BLaER1 treated with 17β-estradiol and CSF1 and Interleukin-3, amounts not matched to agents 10 nM and 100 nM (cell line): Measurements from ENCODE around the gene PRSS22.

Experiments
- H3K27ac ChIP-seq, 11 experiments: shearing (Covaris generic); formaldehyde crosslinking; 2 replicates each; pipeline ENCODE4 v1.8.1; 2022
- H3K27me3 ChIP-seq, 11 experiments: shearing (Covaris generic); formaldehyde crosslinking; 2 replicates each; pipeline ENCODE4 v1.8.1; 2022
- H3K36me3 ChIP-seq, 11 experiments: shearing (Covaris generic); formaldehyde crosslinking; 2 replicates each; pipeline ENCODE4 v1.8.1; 2022
- H3K4me1 ChIP-seq, 10 experiments: shearing (Covaris generic); formaldehyde crosslinking; 2 replicates each; pipeline ENCODE4 v1.8.1; 2022
- H3K4me2 ChIP-seq, 11 experiments: shearing (Covaris generic); formaldehyde crosslinking; 2 replicates each; pipeline ENCODE4 v1.8.1; 2022
- H3K4me3 ChIP-seq, 10 experiments: shearing (Covaris generic); formaldehyde crosslinking; 2 replicates each; pipeline ENCODE4 v1.8.1; 2022
- H3K9ac ChIP-seq, 11 experiments: shearing (Covaris generic); formaldehyde crosslinking; 2 replicates each; pipeline ENCODE4 v1.8.1; 2022
- H3K9me3 ChIP-seq, 11 experiments: shearing (Covaris generic); formaldehyde crosslinking; replicated peaks in 1 of 11; 2 replicates each; pipeline ENCODE4 v1.8.1; 2022
- H4K20me1 ChIP-seq, 11 experiments: shearing (Covaris generic); formaldehyde crosslinking; 2 replicates each; pipeline ENCODE4 v1.8.1; 2022
- Cebpa-rat ChIP-seq, 11 experiments: shearing (Covaris generic); IDR thresholded peaks; 2 replicates each; pipeline ENCODE4 v1.8.1; 2022

Gene PRSS22

DNA sequence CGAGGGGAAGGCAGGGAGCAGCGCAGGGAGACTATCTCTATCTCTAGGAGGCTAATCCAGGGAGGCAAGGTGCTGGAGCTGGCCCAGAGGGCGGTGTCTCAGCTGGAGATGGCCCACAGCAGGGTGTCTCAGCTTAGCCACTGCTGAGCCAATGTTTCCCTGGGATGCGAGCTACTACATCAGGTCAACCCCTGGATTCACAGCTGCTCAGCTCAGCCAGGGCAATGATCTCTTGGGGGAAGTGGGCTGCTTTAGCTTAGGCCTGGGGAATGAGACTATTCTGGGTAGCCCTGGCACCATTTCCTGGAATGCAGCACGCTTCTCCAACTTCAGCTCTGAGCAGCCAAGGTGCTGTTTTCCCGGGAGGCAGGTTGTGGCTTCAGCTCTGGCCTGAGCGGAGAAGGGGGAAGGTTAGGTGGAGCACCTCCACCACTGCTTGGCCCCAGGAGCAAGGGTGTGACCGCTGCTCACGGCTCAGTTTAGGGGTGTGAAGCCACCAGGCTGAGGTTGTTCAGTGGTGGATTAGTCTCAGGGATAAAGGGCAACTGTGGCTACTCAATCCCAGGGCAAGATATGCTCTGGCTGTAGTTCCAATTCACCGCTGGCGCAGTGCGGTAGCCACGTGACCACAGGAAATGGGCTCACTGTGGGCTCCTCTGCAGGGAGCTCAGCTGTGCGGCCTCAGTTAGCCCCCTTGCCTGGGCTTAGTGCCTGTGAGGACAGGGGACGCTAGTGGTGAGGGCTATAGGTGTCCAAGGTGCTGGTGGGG, 46.1 kb downstream of the PRSS22 start:
- no peak for TF ChIP-seq Cebpa-rat (IDR thresholded peaks at IDR 0.05)
- H3K36me3 ChIP-seq = no peaks in the 10 kb centered on the region
- H3K4me3 ChIP-seq = no peak overlapping the region
- H4K20me1 ChIP-seq = no peaks in the 10 kb centered on the region
- peak overlapping the region in 10 of 11 experiments; percentile 9 to 65 (median 39); a peak in 18 of 22 replicates for H3K4me2 ChIP-seq
- H3K4me1 ChIP-seq = peaks cover 8 to 36% (median 29%) of the 10 kb centered on the region in 10 experiments
- H3K9ac ChIP-seq = 0 out of 22 replicates have a peak overlapping the region, but pooled peaks of 4 of the 11 experiments have one; percentile 1 to 37 (median 15)
- H3K9me3 ChIP-seq = no peaks in the 10 kb centered on the region
- no peaks in the 10 kb centered on the region for H3K27me3 ChIP-seq
- peak overlapping the region in 3 of 11 experiments; percentile 4 to 15 (median 8); a peak in 2 of 22 replicates for H3K27ac ChIP-seq

DNA sequence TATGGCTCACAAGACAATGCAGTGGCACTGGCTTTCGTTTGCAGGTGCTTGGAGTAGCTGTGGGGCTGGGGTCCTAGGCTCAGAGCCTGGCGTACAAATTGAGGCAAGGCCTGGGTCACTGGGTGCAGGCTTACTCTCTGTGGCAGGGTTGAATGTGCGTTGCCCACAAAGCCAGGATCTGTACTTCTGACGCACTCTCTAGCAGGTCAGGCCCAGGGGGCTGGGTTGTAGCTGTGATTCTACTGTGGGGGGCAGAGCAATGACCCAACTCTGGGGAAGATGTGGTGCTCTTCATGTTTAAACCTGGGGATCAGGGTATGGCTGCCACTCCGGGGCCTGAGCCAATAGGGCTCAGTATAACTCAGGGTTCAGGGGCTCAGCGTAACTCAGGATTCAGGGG, 47.3 kb downstream of the PRSS22 start:
- no peak for TF ChIP-seq Cebpa-rat (IDR thresholded peaks at IDR 0.05)
- Histone ChIP-seq H3K4me2 (no peak overlapping the region), H3K27ac (no peak overlapping the region), H3K27me3 (no peaks in the 10 kb centered on the region), H3K9me3 (peaks cover 0 to 4% (median 0%) of the 10 kb centered on the region in 11 experiments; a peak in 2 of 22 replicates), H3K4me1 (peaks cover 0 to 25% (median 18%) of the 10 kb centered on the region in 10 experiments; a peak in 15 of 20 replicates), H3K36me3 (no peaks in the 10 kb centered on the region), H3K9ac (no peak overlapping the region), H4K20me1 (no peaks in the 10 kb centered on the region), H3K4me3 (no peak overlapping the region)

GRCh38 chr16:2809149-2809760, 48.7 kb downstream of the PRSS22 start:
- Histone ChIP-seq H3K36me3 (no peaks in the 10 kb centered on the region; a peak in 1 of 22 replicates), H3K9ac (no peak overlapping the region), H3K27ac (no peak overlapping the region), H4K20me1 (no peaks in the 10 kb centered on the region), H3K27me3 (no peaks in the 10 kb centered on the region), H3K4me2 (no peak overlapping the region), H3K4me3 (no peak overlapping the region), H3K9me3 (peaks cover 4 to 15% (median 8%) of the 10 kb centered on the region in 11 experiments), H3K4me1 (peaks cover 0 to 16% (median 11%) of the 10 kb centered on the region in 10 experiments; a peak in 15 of 20 replicates)
- no peak for TF ChIP-seq Cebpa-rat (IDR thresholded peaks at IDR 0.05)

DNA sequence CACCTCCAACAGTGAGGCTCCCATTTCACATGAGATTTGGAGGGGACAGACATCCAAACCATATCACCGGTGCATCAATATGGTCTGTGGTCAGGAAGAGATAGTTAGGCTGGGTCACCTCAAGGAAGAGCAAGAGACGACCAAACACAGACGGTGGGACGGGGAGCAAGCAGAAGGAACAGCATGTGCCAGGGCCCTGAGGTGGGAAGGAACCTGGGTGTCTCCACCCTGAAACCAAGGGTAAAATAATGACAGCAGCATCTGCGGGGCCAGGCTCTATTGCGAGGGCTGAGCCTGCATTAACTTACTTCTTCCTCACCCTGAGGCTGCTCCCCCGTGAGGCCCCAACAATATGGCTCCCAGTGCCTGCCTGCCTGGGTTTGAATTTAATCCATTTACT, 49.8 kb downstream of the PRSS22 start:
- Histone ChIP-seq H3K27me3 (no peaks in the 10 kb centered on the region), H3K27ac (no peak overlapping the region), H3K4me3 (no peak overlapping the region), H3K4me1 (peaks cover 0 to 11% (median 10%) of the 10 kb centered on the region in 10 experiments; a peak in 15 of 20 replicates), H3K9me3 (peaks cover 12 to 23% (median 17%) of the 10 kb centered on the region in 11 experiments), H3K36me3 (no peaks in the 10 kb centered on the region; a peak in 1 of 22 replicates), H3K9ac (no peak overlapping the region), H4K20me1 (no peaks in the 10 kb centered on the region), H3K4me2 (no peak overlapping the region)
- TF ChIP-seq Cebpa-rat (IDR thresholded peaks at IDR 0.05) = no peak

DNA sequence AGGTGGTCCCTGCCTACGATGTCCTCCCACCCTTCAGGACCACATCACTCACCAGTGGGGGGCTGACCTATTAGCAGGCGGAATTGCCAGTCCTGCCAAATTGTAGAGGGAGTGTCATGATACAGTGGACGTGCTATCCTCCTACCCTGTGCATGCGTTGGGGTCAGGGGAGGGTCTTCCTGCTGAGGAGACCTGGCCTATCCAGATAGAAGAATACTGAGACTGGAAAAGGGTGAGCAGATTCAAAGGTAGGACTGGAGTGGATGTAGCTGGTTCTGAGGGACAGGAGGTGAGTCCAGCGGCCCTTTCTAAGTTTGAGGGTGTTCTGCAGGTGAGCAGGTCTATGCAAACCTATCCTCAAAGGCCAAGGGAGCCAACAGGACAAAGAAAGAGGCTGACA, 51.7 kb downstream of the PRSS22 start:
- no peak overlapping the region for H3K4me2 ChIP-seq
- no peak overlapping the region for H3K4me3 ChIP-seq
- peaks cover 12 to 27% (median 19%) of the 10 kb centered on the region in 11 experiments for H3K9me3 ChIP-seq
- no peak for TF ChIP-seq Cebpa-rat (IDR thresholded peaks at IDR 0.05)
- no peaks in the 10 kb centered on the region for H3K4me1 ChIP-seq
- H3K27ac ChIP-seq = no peak overlapping the region
- no peak overlapping the region for H3K9ac ChIP-seq
- no peaks in the 10 kb centered on the region; a peak in 1 of 22 replicates for H3K36me3 ChIP-seq
- H3K27me3 ChIP-seq = no peaks in the 10 kb centered on the region
- no peaks in the 10 kb centered on the region for H4K20me1 ChIP-seq

DNA sequence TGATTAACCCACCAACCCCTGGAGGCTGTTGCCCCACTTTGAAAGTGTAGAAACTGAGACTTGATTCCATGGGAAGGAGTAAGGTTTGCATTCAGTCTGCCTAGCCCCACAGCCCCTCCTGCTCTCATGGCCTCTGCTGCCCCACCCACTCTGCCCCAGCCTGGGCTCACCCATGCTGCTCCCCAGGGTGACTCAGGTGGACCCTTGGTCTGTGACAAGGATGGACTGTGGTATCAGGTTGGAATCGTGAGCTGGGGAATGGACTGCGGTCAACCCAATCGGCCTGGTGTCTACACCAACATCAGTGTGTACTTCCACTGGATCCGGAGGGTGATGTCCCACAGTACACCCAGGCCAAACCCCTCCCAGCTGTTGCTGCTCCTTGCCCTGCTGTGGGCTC, 53.2 kb downstream of the PRSS22 start:
- Histone ChIP-seq H3K4me2 (no peak overlapping the region), H3K4me1 (no peaks in the 10 kb centered on the region), H3K9me3 (peaks cover 12 to 27% (median 19%) of the 10 kb centered on the region in 11 experiments), H4K20me1 (no peaks in the 10 kb centered on the region), H3K27ac (no peak overlapping the region), H3K27me3 (no peaks in the 10 kb centered on the region), H3K36me3 (no peaks in the 10 kb centered on the region; a peak in 1 of 22 replicates), H3K9ac (no peak overlapping the region), H3K4me3 (no peak overlapping the region)
- no peak for TF ChIP-seq Cebpa-rat (IDR thresholded peaks at IDR 0.05)

DNA sequence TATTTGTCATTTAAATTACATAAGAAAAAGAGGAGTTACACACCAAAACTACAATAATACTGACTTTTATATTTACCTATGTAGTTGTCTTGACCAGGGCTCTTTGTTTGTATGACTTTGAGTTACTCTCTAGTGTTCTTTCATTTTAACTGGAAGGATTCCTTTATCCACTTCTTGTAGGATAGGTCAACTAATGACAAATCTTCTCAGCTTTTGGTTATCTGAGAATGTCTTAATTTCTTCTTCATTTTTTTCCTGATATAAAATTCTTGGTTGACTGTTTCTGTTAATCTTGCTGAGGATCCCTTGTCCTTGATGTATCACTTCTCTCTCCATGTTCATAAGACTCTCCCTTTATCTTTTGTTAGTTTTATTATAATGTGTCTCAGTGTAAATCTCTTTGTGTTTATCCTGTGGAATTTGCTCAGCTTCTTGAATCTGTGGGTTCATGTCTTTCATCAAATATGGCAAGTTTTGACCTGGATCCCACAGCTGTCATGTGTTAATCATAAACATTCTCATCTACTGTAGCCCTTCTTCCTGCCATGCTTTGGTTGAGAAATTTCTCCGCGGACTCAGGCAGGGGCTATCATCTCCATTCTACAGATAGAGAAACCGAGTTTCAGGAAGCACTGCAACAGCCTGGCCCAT, 54.3 kb downstream of the PRSS22 start:
- no peak for TF ChIP-seq Cebpa-rat (IDR thresholded peaks at IDR 0.05)

More for the DNA sequence above, 54.3 kb downstream of the PRSS22 start:
- H3K4me3 ChIP-seq = no peak overlapping the region
- no peak overlapping the region for H3K27ac ChIP-seq
- no peak overlapping the region for H3K4me2 ChIP-seq
- no peaks in the 10 kb centered on the region for H3K4me1 ChIP-seq
- H3K27me3 ChIP-seq = no peaks in the 10 kb centered on the region
- no peaks in the 10 kb centered on the region for H4K20me1 ChIP-seq
- peaks cover 12 to 27% (median 19%) of the 10 kb centered on the region in 11 experiments for H3K9me3 ChIP-seq
- no peaks in the 10 kb centered on the region; a peak in 1 of 22 replicates for H3K36me3 ChIP-seq
- no peak overlapping the region for H3K9ac ChIP-seq
